GM12878 (cell line): ENCODE data around the gene TOM1L2. TPM values are rescaled to one million over a fixed set of nuclear protein-coding genes. Genes with fewer than 3 reads are reported as not detected.

Experiments used
- ATAC-seq: fragments of 200-7000 bp; cut with Tn5 transposase; 3 replicates; pipeline ENCODE4 v1.9.1; 2020; ENCODE audit warnings: mild to moderate bottlenecking, moderate library complexity
- BruUV-seq: library from RNA; stranded (reverse); fragments of 400-500 nt; replicated peaks from 2 replicates; lab custom pipeline; 2021; lab: Mats Ljungman, UMichigan
- CTCF ChIA-PET: fragments of 300-600 bp; sonication (Branson Sonifier 250); formaldehyde crosslinking; extraction: SDS; loops from one replicate; lab custom pipeline; 2021; ENCODE audit warnings: inconsistent platforms; lab: Yijun Ruan, JAX
- POLR2A ChIA-PET: fragments of 350-600 bp; formaldehyde crosslinking; extraction: SDS; loops from one replicate; lab custom pipeline; 2021; ENCODE audit warnings: inconsistent platforms; lab: Charles Lee
- RAD21 ChIA-PET: fragments of 300-600 bp; sonication (Branson Sonifier 250); formaldehyde crosslinking; loops from one replicate; lab custom pipeline; 2023; ENCODE audit warnings: antibody characterized with exemption; ENCODE audit not compliant: unreplicated experiment; lab: Charles Lee
- SMC1A ChIA-PET: fragments of 300-600 bp; sonication (Branson Sonifier 250); formaldehyde crosslinking; loops from one replicate; lab custom pipeline; 2023; ENCODE audit not compliant: unreplicated experiment, uncharacterized antibody; lab: Charles Lee
- DNase-seq: peaks from one replicate; pipeline ENCODE4 v3.0.0-alpha.2; 2011; ENCODE audit warnings: low read depth, low spot score
- FAIRE-seq: peaks from 3 replicates; lab custom pipeline; 2011; peaks lifted over from hg19 to GRCh38; lab: Jason Lieb, UNC
- H2AFZ ChIP-seq: 2 replicates; pipeline ENCODE4 v1.6.0; 2011; ENCODE audit warnings: low read depth, low read length, control low read depth; ENCODE audit not compliant: control insufficient read depth
- H3K27ac ChIP-seq: 2 replicates; pipeline ENCODE4 v1.5.1; 2011; ENCODE audit warnings: control low read depth; ENCODE audit not compliant: control insufficient read depth, insufficient read depth
- H3K27me3 ChIP-seq, 2 experiments: replicated peaks in 1 of 2; 2 replicates each; pipeline versions ENCODE4 v1.6.0 to v1.6.1; 2011; ENCODE audit warnings: low read length in 1 of 2; ENCODE audit not compliant: control insufficient read depth in 2 of 2, insufficient read depth in 2 of 2
- H3K36me3 ChIP-seq, 2 experiments: 2 replicates each; pipeline ENCODE4 v1.5.1; 2011; ENCODE audit warnings: low read length in 1 of 2; ENCODE audit not compliant: control insufficient read depth in 2 of 2, insufficient read depth in 2 of 2
- H3K4me1 ChIP-seq: 2 replicates; pipeline ENCODE4 v1.6.1; 2011; ENCODE audit warnings: mild to moderate bottlenecking, low read length, moderate library complexity, mixed read lengths; ENCODE audit not compliant: control insufficient read depth, insufficient read depth
- H3K4me2 ChIP-seq: 2 replicates; pipeline ENCODE4 v1.6.0; 2011; ENCODE audit warnings: control low read depth; ENCODE audit not compliant: control insufficient read depth, insufficient read depth
- H3K4me3 ChIP-seq: fragments of 200-600 bp; sonication (generic); 2 replicates; pipeline ENCODE4 v1.5.1; 2016
- H3K79me2 ChIP-seq: 2 replicates; pipeline ENCODE4 v1.6.0; 2011; ENCODE audit warnings: low read length; ENCODE audit not compliant: control insufficient read depth, insufficient read depth
- H3K9ac ChIP-seq: 2 replicates; pipeline ENCODE4 v1.8.0; 2011; ENCODE audit warnings: low read length, control low read depth, mixed read lengths; ENCODE audit not compliant: control insufficient read depth, insufficient read depth
- H3K9me3 ChIP-seq: replicated peaks from 3 replicates; pipeline ENCODE4 v1.5.1; 2011; ENCODE audit warnings: mild to moderate bottlenecking, low read length; ENCODE audit not compliant: control insufficient read depth, insufficient read depth
- H4K20me1 ChIP-seq: 2 replicates; pipeline ENCODE4 v1.6.0; 2011; ENCODE audit not compliant: control insufficient read depth, insufficient read depth
- CBFB ChIP-seq: IDR thresholded peaks from 2 replicates; pipeline ENCODE4 v1.6.1; 2016; ENCODE audit warnings: antibody characterized with exemption, low read depth
- CTCF ChIP-seq, 3 experiments: IDR thresholded peaks in 2 of 3; conservative IDR thresholded peaks in 1 of 3; 2 replicates each; pipeline ENCODE4 v1.5.1; 2011; ENCODE audit warnings: low read depth in 3 of 3, low read length in 3 of 3, mild to moderate bottlenecking in 3 of 3, control low read depth in 2 of 3, moderate library complexity in 2 of 3, inconsistent platforms in 1 of 3, mixed read lengths in 1 of 3; ENCODE audit not compliant: control insufficient read depth in 2 of 3, insufficient read depth in 1 of 3; ENCODE audit errors: extremely low read depth in 1 of 3
- E2F4 ChIP-seq: IDR thresholded peaks from 2 replicates; pipeline ENCODE4 v1.6.1; 2012; ENCODE audit warnings: low read depth, low read length, improper control_type of control experiment
- EZH2 ChIP-seq: IDR thresholded peaks from 2 replicates; pipeline ENCODE4 v1.6.1; 2012; ENCODE audit warnings: low read depth, mild to moderate bottlenecking, control low read depth, inconsistent platforms, low read length, borderline replicate concordance; ENCODE audit not compliant: control insufficient read depth
- IKZF1 ChIP-seq: fragments of 450-650 bp; conservative IDR thresholded peaks from 2 replicates; pipeline ENCODE4 v1.6.1; 2017; ENCODE audit warnings: antibody characterized with exemption, mild to moderate bottlenecking
- IKZF2 ChIP-seq, 2 experiments: fragments of 450-650 bp; IDR thresholded peaks; 2 replicates each; pipeline ENCODE4 v1.6.1; 2017; ENCODE audit warnings: mild to moderate bottlenecking in 2 of 2, moderate library complexity in 2 of 2
- NFIC ChIP-seq: IDR thresholded peaks from 2 replicates; pipeline ENCODE4 v1.6.1; 2012; ENCODE audit warnings: low read depth, mild to moderate bottlenecking, inconsistent platforms, low read length, moderate library complexity
- RAD21 ChIP-seq: IDR thresholded peaks from 2 replicates; pipeline ENCODE4 v1.6.1; 2011; ENCODE audit warnings: mild to moderate bottlenecking, low read depth, low read length, moderate library complexity; ENCODE audit not compliant: insufficient read depth
- RUNX3 ChIP-seq: IDR thresholded peaks from 2 replicates; pipeline ENCODE4 v1.6.1; 2012; ENCODE audit warnings: low read length, inconsistent platforms
- SMC3 ChIP-seq: IDR thresholded peaks from 2 replicates; pipeline ENCODE4 v1.6.1; 2011; ENCODE audit warnings: low read length, improper control_type of control experiment, borderline replicate concordance
- SP1 ChIP-seq: IDR thresholded peaks from one replicate; pipeline ENCODE4 v1.6.1; 2011; ENCODE audit warnings: low read depth, low read length
- SPI1 ChIP-seq: IDR thresholded peaks from 2 replicates; pipeline ENCODE4 v1.6.1; 2011; ENCODE audit warnings: low read depth, mild to moderate bottlenecking, low read length, moderate library complexity, borderline replicate concordance; ENCODE audit not compliant: insufficient read depth
- USF1 ChIP-seq: IDR thresholded peaks from 2 replicates; pipeline ENCODE4 v1.6.1; 2011; ENCODE audit warnings: borderline replicate concordance, low read depth, mild to moderate bottlenecking, moderate library complexity, mixed read lengths, low read length; ENCODE audit not compliant: insufficient read depth; ENCODE audit errors: extremely low read length
- YY1 ChIP-seq: IDR thresholded peaks from 2 replicates; pipeline ENCODE4 v1.6.1; 2011; ENCODE audit warnings: low read depth, mild to moderate bottlenecking, low read length
- ZNF687 ChIP-seq: fragments of 450-650 bp; IDR thresholded peaks from 2 replicates; pipeline ENCODE4 v1.6.1; 2017; ENCODE audit warnings: mild to moderate bottlenecking, moderate library complexity
- WGBS: methylation state at CpG from one replicate; pipeline ENCODE4 v1.1.6; 2016; ENCODE audit warnings: low lambda C conversion rate; ENCODE audit not compliant: insufficient replicate concordance, insufficient coverage; ENCODE audit errors: missing lambda C conversion rate; 5-methylcytosine and 5-hydroxymethylcytosine counted together
- in situ Hi-C: fragments of 300-500 bp; cut with MboI; formaldehyde crosslinking; loops from 9 replicates; pipeline ENCODE4 v1.14.3; 2018; ENCODE audit warnings: mixed read lengths
- intact Hi-C: fragments of 100-400 bp; cut with micrococcal nuclease; formaldehyde crosslinking; loops from one replicate; pipeline ENCODE4 v1.14.2; 2022; ENCODE audit not compliant: unreplicated experiment
- polyA plus RNA-seq, 11 experiments: library from polyadenylated mRNA; depleted of rRNA in 4 of 11; unstranded in 6 of 11; stranded (reverse) in 5 of 11; fragments of >200 nt; fragmentation: Nextera tagmentation in 4 of 11; fragmentation: Illumina TruSeq in 1 of 11; extraction: Ambion mirVana in 4 of 11; extraction: Trizol in 1 of 11; gene quantifications; 1 replicate in 1 of 11; 2 replicates in 10 of 11; pipeline versions ENCODE4 v1.2.1 to v1.2.3, GENCODE V29; 2011 to 2016; ENCODE audit warnings: inconsistent platforms in 2 of 11, missing spikeins in 2 of 11, low read depth in 1 of 11
- total RNA-seq, 4 experiments: library from RNA; depleted of rRNA in 3 of 4; stranded (reverse); fragments of >200 nt in 3 of 4; fragmentation: Illumina TruSeq in 1 of 4; extraction: Trizol in 1 of 4; gene quantifications; 2 replicates each; pipeline versions ENCODE4 v1.2.1 to v1.2.3, GENCODE V29; 2013 to 2021

The TOM1L2 gene
- total and polyA plus RNA-seq, 10 of the 15 experiments (the other 5 are each of a cell fraction or from before 2014, with no cell fraction given): 0.19 to 19.2 (median 8.1) TPM

GRCh38 chr17:17985555-17985954 lies 13.4 kb upstream of the TOM1L2 start:
- H3K4me2 ChIP-seq: no peak overlapping the region
- in situ Hi-C loops (no loop called here), intact Hi-C loops (loop anchor here (1.0 kb wide), 1 partner anchor 48 kb away; no protein-coding TSS in a partner anchor)
- no peak overlapping the region for H3K4me3 ChIP-seq
- ChIA-PET SMC1A (interaction anchor here (0.8 to 3.4 kb wide), 12 partner anchors 10 to 49 kb away, joined by 3 to 21 read pairs (median 4); partner anchors contain the start of genes DRC3 and TOM1L2), POLR2A (interaction anchor here (1.5 to 1.6 kb wide), 2 partner anchors 13 to 19 kb away, joined by 4 to 6 read pairs; partner anchors contain the start of genes DRC3 and TOM1L2), CTCF (interaction anchor here (0.7 to 3.6 kb wide), 25 partner anchors 9 to 234 kb away, joined by 3 to 36 read pairs (median 5); partner anchors contain the start of genes DRC3 and TOM1L2), RAD21 (interaction anchor here (0.6 to 1.8 kb wide), 12 partner anchors 13 to 306 kb away, joined by 3 to 6 read pairs (median 3); partner anchors contain the start of genes DRC3 and TOM1L2)
- H3K79me2 ChIP-seq: no peaks in the 10 kb centered on the region
- no peaks in the 10 kb centered on the region for H4K20me1 ChIP-seq
- no peak overlapping the region for H3K9ac ChIP-seq
- H3K27me3 ChIP-seq: no peaks in the 10 kb centered on the region; a peak in 1 of 4 replicates
- 8% methylated on average over 3 of the region's 3 CpGs for WGBS
- TF ChIP-seq NFIC (no peak), RUNX3 (peak; percentile 42; the same call in 1 of the 2 replicates), E2F4 (no peak), USF1 (no peak), RAD21 (peak; percentile 61), SPI1 (peak; percentile 6; the same call in 1 of the 2 replicates), IKZF1 (peak; percentile 35; the same call in 1 of the 2 replicates), CTCF (IDR thresholded peaks at IDR 0.05 in 2 of 3, conservative IDR thresholded peaks at IDR 0.05 in 1 of 3; ENCODE audit: control insufficient read depth in 2 of 3, extremely low read depth in 1 of 3, insufficient read depth in 1 of 3, low read depth in 3 of 3, low read length in 3 of 3) (peak; percentile 55 to 58 (median 56)), YY1 (0 out of 2 replicates have a peak, but pooled peaks have one; percentile 38), SP1 (no peak), CBFB (no peak), SMC3 (peak; percentile 29; the same call in 1 of the 2 replicates), ZNF687 (no peak), EZH2 (no peak), IKZF2 (IDR thresholded peaks at IDR 0.05) (peak; percentile 19 to 50; a peak in 1 of 4 replicates)
- peak overlapping the region; percentile 47 for H2AFZ ChIP-seq
- peak; percentile 93 for ATAC-seq
- H3K9me3 ChIP-seq: no peaks in the 10 kb centered on the region
- no TSS peak for BruUV-seq
- FAIRE-seq: no peak
- DNase-seq: no peak
- H3K4me1 ChIP-seq: no peaks in the 10 kb centered on the region; the same call in 1 of the 2 replicates
- no peak overlapping the region for H3K27ac ChIP-seq
- no peaks in the 10 kb centered on the region for H3K36me3 ChIP-seq
